ENCODE data around the gene PHKG2.

GRCh38 chr16:30721167-30721566, 27.1 kb upstream of the PHKG2 start:
- no peak for TF ChIP-seq CTCF (IDR thresholded peaks at IDR 0.05)
- TF ChIP-seq ZFX (IDR thresholded peaks at IDR 0.05; ENCODE audit: borderline replicate concordance): no peak

Data from 22Rv1 (cell line).